OCI-LY7 (cell line): ENCODE measurements around the gene ELMO1. TPM values are rescaled to one million over a fixed set of nuclear protein-coding genes. Genes with fewer than 3 reads are reported as not detected.

Experiments
- BruUV-seq: library from RNA; stranded (reverse); fragments of 400-500 nt; replicated peaks from 2 replicates; lab custom pipeline; 2021; lab: Mats Ljungman, UMichigan
- CTCF ChIA-PET: fragments of 300-600 bp; sonication (Branson Sonifier 250); formaldehyde crosslinking; loops from one replicate; lab custom pipeline; 2022; ENCODE audit warnings: antibody characterized with exemption; ENCODE audit not compliant: unreplicated experiment; lab: Charles Lee
- POLR2A ChIA-PET: fragments of 300-600 bp; sonication (Branson Sonifier 250); formaldehyde crosslinking; loops from one replicate; lab custom pipeline; 2022; ENCODE audit warnings: antibody characterized with exemption; lab: Charles Lee
- DNase-seq: peaks from one replicate; pipeline ENCODE4 v3.0.0-alpha.2; 2015; ENCODE audit warnings: low spot score
- H2AFZ ChIP-seq: fragments of 200-600 bp; sonication (generic), shearing (Covaris generic); 2 replicates; pipeline ENCODE4 v1.6.1; 2014; ENCODE audit warnings: mild to moderate bottlenecking, antibody characterized with exemption, low read length, moderate library complexity
- H3K27ac ChIP-seq: fragments of 200-600 bp; sonication (generic); 2 replicates; pipeline ENCODE4 v1.5.1; 2014; ENCODE audit warnings: mixed run types, low read depth, mild to moderate bottlenecking, moderate library complexity, low read length, inconsistent platforms; ENCODE audit not compliant: poor library complexity, severe bottlenecking
- H3K36me3 ChIP-seq: fragments of 200-600 bp; sonication (generic); 2 replicates; pipeline ENCODE4 v1.6.1; 2014; ENCODE audit warnings: mild to moderate bottlenecking, antibody characterized with exemption, low read length, moderate library complexity, mixed read lengths; ENCODE audit not compliant: insufficient read depth
- H3K4me1 ChIP-seq: fragments of 200-600 bp; sonication (generic); 2 replicates; pipeline ENCODE4 v1.5.1; 2014; ENCODE audit warnings: mild to moderate bottlenecking, low read length; ENCODE audit not compliant: insufficient read depth, poor library complexity, severe bottlenecking
- H3K4me2 ChIP-seq: fragments of 200-600 bp; sonication (generic); 2 replicates; pipeline ENCODE4 v1.6.1; 2014; ENCODE audit warnings: mild to moderate bottlenecking, low read length
- H3K4me3 ChIP-seq: fragments of 200-600 bp; sonication (generic); 2 replicates; pipeline ENCODE4 v1.5.1; 2014; ENCODE audit warnings: mild to moderate bottlenecking, low read depth, low read length; ENCODE audit not compliant: poor library complexity, severe bottlenecking
- H3K79me2 ChIP-seq: fragments of 200-600 bp; sonication (generic); 2 replicates; pipeline ENCODE4 v1.6.1; 2016; ENCODE audit warnings: low read depth, mild to moderate bottlenecking, low read length, moderate library complexity, mixed read lengths; ENCODE audit not compliant: insufficient read depth
- H3K9me2 ChIP-seq: fragments of 200-600 bp; sonication (generic); 2 replicates; pipeline ENCODE4 v1.6.1; 2016; ENCODE audit warnings: mild to moderate bottlenecking, low read length, mixed read lengths; ENCODE audit not compliant: insufficient read depth
- H3K9me3 ChIP-seq: fragments of 200-600 bp; sonication (generic); 2 replicates; pipeline ENCODE4 v1.6.1; 2014; ENCODE audit warnings: mild to moderate bottlenecking, mixed run types, low read length, mixed read lengths
- H4K20me1 ChIP-seq: fragments of 200-600 bp; sonication (generic); 2 replicates; pipeline ENCODE4 v1.6.1; 2014; ENCODE audit warnings: mild to moderate bottlenecking, antibody characterized with exemption, low read length, moderate library complexity, mixed read lengths; ENCODE audit not compliant: insufficient read depth
- EZH2phosphoT487 ChIP-seq: fragments of 200-600 bp; sonication (generic); IDR thresholded peaks from 2 replicates; pipeline ENCODE4 v1.6.1; 2018; ENCODE audit warnings: low read depth, borderline replicate concordance, mild to moderate bottlenecking, mixed run types, antibody characterized with exemption, low read length, moderate library complexity, mixed read lengths
- intact Hi-C: fragments of 100-400 bp; cut with micrococcal nuclease; formaldehyde crosslinking; loops from one replicate; pipeline ENCODE4 v1.10.0; 2022; ENCODE audit not compliant: unreplicated experiment
- total RNA-seq, 2 experiments: library from RNA; depleted of rRNA in 1 of 2; stranded (reverse); fragments of >200 nt in 1 of 2; shearing (Covaris generic) in 1 of 2; gene quantifications; 2 replicates each; pipeline ENCODE4 v1.2.3, GENCODE V29; 2014 to 2022
- TF ChIP-seq, protein P1 (sequence below): fragments of 200-600 bp; sonication (generic); conservative IDR thresholded peaks from 2 replicates; pipeline ENCODE4 v1.5.1; 2014; ENCODE audit warnings: mild to moderate bottlenecking, antibody characterized with exemption, low read length, moderate library complexity, mixed read lengths

Gene ELMO1
- total RNA-seq, 2 experiments from 2014 or later: 101 to 103 TPM

DNA sequence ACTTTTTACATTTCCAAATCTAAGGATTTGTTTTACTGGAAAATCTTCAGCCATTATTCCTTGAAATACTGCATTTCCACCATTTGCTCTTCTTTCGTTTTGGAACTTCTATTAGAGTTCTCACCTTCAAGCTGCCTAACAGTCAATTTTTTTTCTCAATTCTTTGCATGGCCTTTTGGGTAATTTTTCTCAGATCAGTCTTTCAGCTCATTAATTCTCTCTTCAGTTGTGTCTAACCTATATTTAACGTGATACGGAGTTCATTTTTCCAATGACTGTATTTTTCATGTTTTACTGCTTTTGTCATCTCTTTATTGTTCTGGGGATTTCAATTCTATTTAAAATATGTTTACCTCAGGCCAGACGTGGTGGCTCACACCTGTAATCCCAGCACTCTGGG lies 600.7 kb downstream of the ELMO1 start:
- ChIA-PET CTCF (no interaction called here), POLR2A (no interaction called here)
- no TSS peak for BruUV-seq
- Histone ChIP-seq H3K4me2 (no peak overlapping the region), H4K20me1 (no peaks in the 10 kb centered on the region), H3K9me2 (no peaks in the 10 kb centered on the region), H3K9me3 (no peaks in the 10 kb centered on the region; the same call in 1 of the 2 replicates), H3K4me3 (no peak overlapping the region), H3K4me1 (no peaks in the 10 kb centered on the region), H3K36me3 (peaks cover 6% of the 10 kb centered on the region; the same call in 1 of the 2 replicates), H2AFZ (no peak overlapping the region), H3K27ac (no peak overlapping the region), H3K79me2 (no peaks in the 10 kb centered on the region)
- DNase-seq: no peak
- intact Hi-C loops: no loop called here
- TF ChIP-seq, protein P1, sequence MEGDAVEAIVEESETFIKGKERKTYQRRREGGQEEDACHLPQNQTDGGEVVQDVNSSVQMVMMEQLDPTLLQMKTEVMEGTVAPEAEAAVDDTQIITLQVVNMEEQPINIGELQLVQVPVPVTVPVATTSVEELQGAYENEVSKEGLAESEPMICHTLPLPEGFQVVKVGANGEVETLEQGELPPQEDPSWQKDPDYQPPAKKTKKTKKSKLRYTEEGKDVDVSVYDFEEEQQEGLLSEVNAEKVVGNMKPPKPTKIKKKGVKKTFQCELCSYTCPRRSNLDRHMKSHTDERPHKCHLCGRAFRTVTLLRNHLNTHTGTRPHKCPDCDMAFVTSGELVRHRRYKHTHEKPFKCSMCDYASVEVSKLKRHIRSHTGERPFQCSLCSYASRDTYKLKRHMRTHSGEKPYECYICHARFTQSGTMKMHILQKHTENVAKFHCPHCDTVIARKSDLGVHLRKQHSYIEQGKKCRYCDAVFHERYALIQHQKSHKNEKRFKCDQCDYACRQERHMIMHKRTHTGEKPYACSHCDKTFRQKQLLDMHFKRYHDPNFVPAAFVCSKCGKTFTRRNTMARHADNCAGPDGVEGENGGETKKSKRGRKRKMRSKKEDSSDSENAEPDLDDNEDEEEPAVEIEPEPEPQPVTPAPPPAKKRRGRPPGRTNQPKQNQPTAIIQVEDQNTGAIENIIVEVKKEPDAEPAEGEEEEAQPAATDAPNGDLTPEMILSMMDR: no peak
- no peak for TF ChIP-seq EZH2phosphoT487

DNA sequence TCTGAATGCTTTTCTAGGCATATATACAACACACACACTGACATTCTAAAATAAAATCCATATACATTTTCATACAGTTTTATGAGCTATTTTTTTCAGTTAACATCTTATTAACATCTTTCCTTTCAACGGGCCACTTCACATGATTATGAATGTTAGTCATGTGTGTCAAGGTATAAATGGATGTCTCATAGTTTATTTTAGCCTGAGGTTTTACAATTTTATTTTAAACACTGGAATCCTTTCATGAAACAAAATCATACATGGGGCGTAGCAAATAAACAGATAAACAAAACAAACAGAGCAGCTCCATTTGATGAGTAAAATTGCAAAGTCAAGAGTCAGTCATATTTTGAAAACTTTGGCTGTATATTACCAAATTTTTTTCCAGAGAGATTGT lies 604.3 kb downstream of the ELMO1 start:
- H3K36me3 ChIP-seq: no peaks in the 10 kb centered on the region
- H3K4me2 ChIP-seq: no peak overlapping the region
- H3K9me2 ChIP-seq: no peaks in the 10 kb centered on the region
- no peak for DNase-seq
- no peaks in the 10 kb centered on the region; the same call in 1 of the 2 replicates for H3K9me3 ChIP-seq
- H3K27ac ChIP-seq: no peak overlapping the region
- TF ChIP-seq EZH2phosphoT487: no peak
- TF ChIP-seq, protein P1: no peak
- ChIA-PET POLR2A (no interaction called here), CTCF (no interaction called here)
- H4K20me1 ChIP-seq: no peaks in the 10 kb centered on the region
- BruUV-seq: no TSS peak
- no peak overlapping the region for H2AFZ ChIP-seq
- no peaks in the 10 kb centered on the region for H3K79me2 ChIP-seq
- intact Hi-C loops: no loop called here
- H3K4me1 ChIP-seq: no peaks in the 10 kb centered on the region
- H3K4me3 ChIP-seq: no peak overlapping the region

DNA sequence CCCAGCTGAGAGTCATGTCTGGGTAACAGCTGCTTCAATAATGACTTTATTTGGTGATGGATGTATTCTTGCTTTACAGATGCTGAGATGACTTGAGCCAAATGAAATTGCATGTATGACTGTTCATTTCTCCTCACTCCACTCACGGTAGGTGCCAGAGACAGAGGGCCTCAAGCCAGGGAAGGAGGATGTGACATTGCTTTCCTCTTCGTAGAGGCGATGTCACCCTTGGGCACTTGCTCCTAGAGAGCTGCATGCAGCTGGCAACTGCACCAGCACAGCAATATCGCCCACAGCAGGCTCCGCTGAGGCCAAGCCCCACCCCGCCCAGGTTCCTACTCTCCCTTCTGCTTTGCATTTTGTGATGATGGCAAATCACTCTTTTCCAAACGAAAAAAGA lies 607.8 kb downstream of the ELMO1 start:
- Histone ChIP-seq H3K4me2 (no peak overlapping the region), H3K9me3 (no peaks in the 10 kb centered on the region), H4K20me1 (no peaks in the 10 kb centered on the region), H3K4me1 (no peaks in the 10 kb centered on the region), H3K9me2 (no peaks in the 10 kb centered on the region), H3K36me3 (no peaks in the 10 kb centered on the region), H3K79me2 (no peaks in the 10 kb centered on the region), H3K4me3 (no peak overlapping the region), H3K27ac (no peak overlapping the region), H2AFZ (no peak overlapping the region)
- no TSS peak for BruUV-seq
- ChIA-PET CTCF (interaction anchor here (0.5 to 0.6 kb wide), 2 partner anchors 203 to 719 kb away, joined by 3 to 5 read pairs; no protein-coding TSS in a partner anchor), POLR2A (interaction anchor here (0.5 to 0.6 kb wide), 2 partner anchors 15 to 391 kb away, joined by 3 read pairs; no protein-coding TSS in a partner anchor)
- intact Hi-C loops: no loop called here
- TF ChIP-seq, protein P1: no peak
- TF ChIP-seq EZH2phosphoT487: no peak
- no peak for DNase-seq
